HEK293 (cell line): ENCODE measurements around the gene TTLL10.

ENCODE experiments used
- CTCF ChIA-PET: fragments of 350-600 bp; formaldehyde crosslinking; extraction: SDS; loops from one replicate; lab custom pipeline; 2021; ENCODE audit warnings: antibody characterized with exemption; lab: Yijun Ruan, JAX
- POLR2A ChIA-PET: fragments of 300-600 bp; formaldehyde crosslinking; extraction: SDS; loops from one replicate; lab custom pipeline; 2020; ENCODE audit warnings: antibody characterized with exemption, inconsistent platforms; lab: Yijun Ruan, JAX
- H3K27ac ChIP-seq: fragments of 200-500 bp; sonication (Bioruptor generic); 2 replicates; pipeline ENCODE4 v1.5.1; 2014; ENCODE audit warnings: low read depth, low read length, control low read depth, inconsistent platforms; ENCODE audit errors: extremely low read depth
- H3K36me3 ChIP-seq, 2 experiments: fragments of 200-500 bp in 1 of 2; sonication (Bioruptor generic) in 1 of 2; 1 replicate in 1 of 2; 2 replicates in 1 of 2; pipeline ENCODE4 v1.5.1; 2014 to 2017; ENCODE audit warnings: inconsistent platforms in 2 of 2, low read length in 2 of 2; ENCODE audit not compliant: control insufficient read depth in 2 of 2, insufficient read depth in 1 of 2
- H3K4me1 ChIP-seq: fragments of 200-500 bp; sonication (Bioruptor generic); 2 replicates; pipeline ENCODE4 v1.5.1; 2014; ENCODE audit warnings: mild to moderate bottlenecking, low read length, inconsistent platforms; ENCODE audit not compliant: control insufficient read depth, insufficient read depth
- H3K4me3 ChIP-seq: 2 replicates; pipeline ENCODE4 v1.5.1; 2011; ENCODE audit warnings: low read depth, mild to moderate bottlenecking, control low read depth, low read length, moderate library complexity
- H3K9me3 ChIP-seq: fragments of 200-500 bp; sonication (Bioruptor generic); 2 replicates; pipeline ENCODE4 v1.5.1; 2014; ENCODE audit warnings: low read depth, low read length, inconsistent platforms; ENCODE audit not compliant: control insufficient read depth, insufficient read depth
- GLI2 ChIP-seq: fragments of 450-650 bp; formaldehyde crosslinking; IDR thresholded peaks from 2 replicates; pipeline ENCODE4; 2017; ENCODE audit warnings: missing biosample characterization, missing genetic modification characterization, low read depth, borderline replicate concordance
- PATZ1 ChIP-seq: fragments of 450-650 bp; formaldehyde crosslinking; IDR thresholded peaks from 2 replicates; pipeline ENCODE4 v1.5.1; 2016; ENCODE audit warnings: missing biosample characterization, missing genetic modification characterization
- WT1 ChIP-seq: fragments of 450-650 bp; formaldehyde crosslinking; IDR thresholded peaks from 2 replicates; pipeline ENCODE4 v1.5.1; 2016; ENCODE audit warnings: missing biosample characterization, missing genetic modification characterization
- ZBTB1 ChIP-seq: fragments of 450-650 bp; formaldehyde crosslinking; IDR thresholded peaks from 2 replicates; pipeline ENCODE4 v1.5.1; 2016; ENCODE audit warnings: missing biosample characterization, missing genetic modification characterization
- ZBTB17 ChIP-seq: fragments of 450-650 bp; formaldehyde crosslinking; IDR thresholded peaks from 2 replicates; pipeline ENCODE4 v1.5.1; 2016; ENCODE audit warnings: missing biosample characterization, missing genetic modification characterization
- ZIC2 ChIP-seq: fragments of 450-650 bp; formaldehyde crosslinking; IDR thresholded peaks from 2 replicates; pipeline ENCODE4 v1.5.1; 2016; ENCODE audit warnings: missing biosample characterization, missing genetic modification characterization
- ZNF146 ChIP-seq: fragments of 450-650 bp; formaldehyde crosslinking; IDR thresholded peaks from 2 replicates; pipeline ENCODE4 v1.5.1; 2016; ENCODE audit warnings: missing biosample characterization, missing genetic modification characterization
- ZNF221 ChIP-seq: fragments of 450-650 bp; formaldehyde crosslinking; IDR thresholded peaks from 2 replicates; pipeline ENCODE4 v1.5.1; 2017; ENCODE audit warnings: missing biosample characterization, missing genetic modification characterization, borderline replicate concordance
- ZNF248 ChIP-seq: fragments of 450-650 bp; formaldehyde crosslinking; IDR thresholded peaks from 2 replicates; pipeline ENCODE4 v1.5.1; 2017; ENCODE audit warnings: missing biosample characterization, missing genetic modification characterization
- ZNF341 ChIP-seq: fragments of 450-650 bp; formaldehyde crosslinking; IDR thresholded peaks from 2 replicates; pipeline ENCODE4; 2016; ENCODE audit warnings: low read depth, missing biosample characterization, missing genetic modification characterization
- ZNF398 ChIP-seq: fragments of 450-650 bp; formaldehyde crosslinking; IDR thresholded peaks from 2 replicates; pipeline ENCODE4 v1.5.1; 2017; ENCODE audit warnings: missing biosample characterization, missing genetic modification characterization
- ZNF510 ChIP-seq: fragments of 450-650 bp; formaldehyde crosslinking; IDR thresholded peaks from 2 replicates; pipeline ENCODE4 v1.5.1; 2018; ENCODE audit warnings: mild to moderate bottlenecking, missing genetic modification characterization, missing biosample characterization; ENCODE audit not compliant: insufficient replicate concordance
- ZNF560 ChIP-seq: fragments of 450-650 bp; formaldehyde crosslinking; IDR thresholded peaks from 2 replicates; pipeline ENCODE4 v1.5.1; 2017; ENCODE audit warnings: missing biosample characterization, missing genetic modification characterization, borderline replicate concordance
- ZNF561 ChIP-seq: fragments of 450-650 bp; IDR thresholded peaks from 2 replicates; pipeline ENCODE4 v1.5.1; 2018; ENCODE audit warnings: missing biosample characterization, missing genetic modification characterization, borderline replicate concordance
- ZNF626 ChIP-seq: fragments of 450-650 bp; sonication (Bioruptor Pico); formaldehyde crosslinking; IDR thresholded peaks from 2 replicates; pipeline ENCODE4 v1.5.1; 2018; ENCODE audit warnings: missing biosample characterization, missing genetic modification characterization, inconsistent platforms
- ZNF629 ChIP-seq: fragments of 450-650 bp; formaldehyde crosslinking; IDR thresholded peaks from 2 replicates; pipeline ENCODE4 v1.5.1; 2017; ENCODE audit warnings: missing biosample characterization, missing genetic modification characterization
- ZNF639 ChIP-seq: fragments of 450-650 bp; formaldehyde crosslinking; IDR thresholded peaks from 2 replicates; pipeline ENCODE4 v1.5.1; 2016; ENCODE audit warnings: missing biosample characterization, missing genetic modification characterization
- ZNF692 ChIP-seq: fragments of 450-650 bp; formaldehyde crosslinking; IDR thresholded peaks from 2 replicates; pipeline ENCODE4 v1.5.1; 2016; ENCODE audit warnings: missing biosample characterization, missing genetic modification characterization
- ZSCAN4 ChIP-seq: fragments of 450-650 bp; formaldehyde crosslinking; IDR thresholded peaks from 2 replicates; pipeline ENCODE4 v1.5.1; 2017; ENCODE audit warnings: missing biosample characterization, missing genetic modification characterization
- ZXDB ChIP-seq: fragments of 450-650 bp; formaldehyde crosslinking; IDR thresholded peaks from 2 replicates; pipeline ENCODE4 v1.5.1; 2016; ENCODE audit warnings: missing biosample characterization, missing genetic modification characterization

TTLL10 gene

GRCh38 chr1:1142352-1142751 is 31.3 kb upstream of the TTLL10 start (continued):
- TF ChIP-seq ZNF398 (peak; percentile 25; the same call in 1 of the 2 replicates), WT1 (tag by site-specific recombination) (0 out of 2 replicates have a peak, but pooled peaks have one; percentile 30), PATZ1 (tag by site-specific recombination) (peak; percentile 56), ZIC2 (tag by site-specific recombination) (peak; percentile 59; the same call in 1 of the 2 replicates)

GRCh38 chr1:1142844-1143243 is 30.8 kb upstream of the TTLL10 start:
- H3K4me3 ChIP-seq, result no peak overlapping the region
- H3K36me3 ChIP-seq, result no peaks in the 10 kb centered on the region
- H3K9me3 ChIP-seq, result no peaks in the 10 kb centered on the region
- CTCF ChIA-PET, result no interaction called here
- H3K4me1 ChIP-seq, result no peaks in the 10 kb centered on the region
- TF ChIP-seq ZBTB1 (tag by site-specific recombination) (no peak), ZIC2 (tag by site-specific recombination) (no peak), ZSCAN4 (tag by site-specific recombination) (no peak), ZNF341 (tag by site-specific recombination) (peak; percentile 29; the same call in 1 of the 2 replicates)
- POLR2A ChIA-PET, result no interaction called here
- no peak overlapping the region for H3K27ac ChIP-seq

GRCh38 chr1:1143636-1144035 is 30.0 kb upstream of the TTLL10 start:
- no peak overlapping the region for H3K4me3 ChIP-seq
- POLR2A ChIA-PET, result no interaction called here
- no peak for TF ChIP-seq ZNF146
- TF ChIP-seq ZNF221 (tag by site-specific recombination), result no peak
- TF ChIP-seq ZNF629 (tag by site-specific recombination), result no peak
- TF ChIP-seq ZNF248 (tag by site-specific recombination), result no peak
- TF ChIP-seq ZNF626 (tag by site-specific recombination), result no peak
- no peak for TF ChIP-seq ZNF561
- TF ChIP-seq ZNF510 (tag by site-specific recombination), result no peak
- no peak for TF ChIP-seq ZNF692 (tag by site-specific recombination)
- no peak for TF ChIP-seq ZNF639 (tag by site-specific recombination)
- no peak for TF ChIP-seq ZXDB (tag by site-specific recombination)
- TF ChIP-seq GLI2, result no peak
- no peak for TF ChIP-seq ZNF560 (tag by site-specific recombination)
- TF ChIP-seq ZBTB17 (tag by site-specific recombination), result no peak

More at GRCh38 chr1:1143636-1144035, 30.0 kb upstream of the TTLL10 start:
- CTCF ChIA-PET, result no interaction called here
- Histone ChIP-seq H3K9me3 (no peaks in the 10 kb centered on the region), H3K36me3 (no peaks in the 10 kb centered on the region), H3K27ac (no peak overlapping the region), H3K4me1 (no peaks in the 10 kb centered on the region)
